ENCODE results near the gene DPP6. TPM values are rescaled to one million over a fixed set of nuclear protein-coding genes. Genes with fewer than 3 reads are reported as not detected.

DPP6 gene
- total and polyA plus RNA-seq, 8 donors, result 0.29 to 1.2 (median 0.57) TPM

DNA sequence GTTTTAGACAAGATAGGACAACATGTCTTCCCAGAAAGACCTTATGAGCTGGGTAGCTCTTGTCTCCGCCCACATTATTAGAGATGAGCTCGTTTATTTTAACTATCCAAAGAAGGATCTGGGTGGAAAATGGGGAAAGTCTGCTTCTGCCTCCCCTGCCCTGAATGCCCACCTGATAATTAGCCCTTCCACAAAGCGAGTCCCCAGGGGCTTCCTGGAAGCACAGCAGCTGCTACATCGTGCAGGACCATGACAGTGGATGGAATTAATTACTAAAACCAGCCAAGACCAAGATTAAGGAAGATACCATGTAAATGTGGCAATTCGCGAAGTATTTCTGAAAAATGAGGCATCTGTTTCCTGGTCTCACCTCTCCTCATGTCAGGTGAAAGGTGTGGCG lies 576.4 kb downstream of the DPP6 start:
- Histone ChIP-seq H3K27me3 (no peaks in the 10 kb centered on the region), H3K4me1 (no peaks in the 10 kb centered on the region), H3K4me3 (no peak overlapping the region), H3K27ac (no peak overlapping the region), H3K36me3 (no peaks in the 10 kb centered on the region), H3K9me3 (no peaks in the 10 kb centered on the region)
- intact Hi-C loops (cut with DNase I), result no loop called here
- ATAC-seq (no peak), DNase-seq (no peak)
- TF ChIP-seq CTCF (IDR thresholded peaks at IDR 0.05), result no peak

DNA sequence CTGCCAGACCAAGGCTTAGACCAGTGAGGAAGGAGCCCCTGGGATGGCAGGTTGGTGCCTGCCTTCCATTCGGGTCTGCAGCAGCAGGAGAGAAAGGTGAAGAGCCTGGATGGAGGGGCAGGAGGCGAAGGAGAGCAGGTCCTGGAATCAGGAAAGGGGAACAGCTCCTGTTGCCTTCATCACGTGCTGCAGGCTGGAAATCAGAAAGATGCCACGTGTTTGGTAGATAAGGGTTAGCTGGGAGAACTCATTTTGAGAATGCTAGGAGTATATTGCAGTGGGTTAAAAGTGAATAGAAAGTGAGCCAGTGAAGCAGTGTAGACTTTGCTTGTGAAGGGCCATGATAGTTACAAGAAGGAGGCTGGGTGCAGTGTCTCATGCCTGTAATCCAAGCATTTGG lies 579.0 kb downstream of the DPP6 start:
- TF ChIP-seq CTCF (IDR thresholded peaks at IDR 0.05), result no peak
- Histone ChIP-seq H3K27ac (no peak overlapping the region), H3K4me1 (no peaks in the 10 kb centered on the region), H3K4me3 (no peak overlapping the region), H3K27me3 (no peaks in the 10 kb centered on the region), H3K9me3 (peaks cover 0 to 15% of the 10 kb centered on the region in 2 donors), H3K36me3 (no peaks in the 10 kb centered on the region)
- ATAC-seq, result no peak
- intact Hi-C loops (cut with DNase I), result no loop called here
- DNase-seq, result no peak

DNA sequence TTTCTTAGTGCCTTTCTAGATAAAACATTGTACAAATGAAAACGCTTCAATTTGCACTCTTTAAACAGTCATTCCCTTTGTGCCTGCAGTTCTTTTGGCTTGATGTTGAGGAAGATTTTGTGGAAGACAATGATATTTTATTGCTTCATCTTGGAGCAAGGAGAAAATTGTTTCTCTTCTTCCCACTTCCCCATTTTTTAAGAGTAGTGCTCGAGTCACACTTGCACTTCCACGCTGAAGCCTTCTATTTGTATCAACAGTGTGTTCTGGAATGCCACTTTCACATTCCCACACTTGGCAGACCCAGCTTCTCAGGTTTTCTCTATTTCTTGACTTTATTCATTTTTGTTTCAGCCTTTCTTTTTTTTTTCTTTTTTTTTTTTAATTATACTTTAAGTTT lies 581.4 kb downstream of the DPP6 start:
- intact Hi-C loops (cut with DNase I), result no loop called here
- DNase-seq, result no peak
- no peaks in the 10 kb centered on the region for H3K4me1 ChIP-seq
- H3K36me3 ChIP-seq, result no peaks in the 10 kb centered on the region
- H3K9me3 ChIP-seq, result peaks cover 0 to 27% of the 10 kb centered on the region in 2 donors
- TF ChIP-seq CTCF (IDR thresholded peaks at IDR 0.05), result no peak
- H3K27ac ChIP-seq, result no peak overlapping the region
- no peak overlapping the region for H3K4me3 ChIP-seq
- ATAC-seq, result no peak
- H3K27me3 ChIP-seq, result no peaks in the 10 kb centered on the region

- no peak for TF ChIP-seq CTCF (IDR thresholded peaks at IDR 0.05)
- DNase-seq, result no peak
Measured at GRCh38 chr7:154638286-154638685, 586.1 kb downstream of the DPP6 start.

GRCh38 chr7:154640266-154640865 lies 588.2 kb downstream of the DPP6 start:
- DNase-seq (peak in 1 of 4 donors; percentile 6), ATAC-seq (no peak)
- Histone ChIP-seq H3K9me3 (peaks cover 0 to 19% of the 10 kb centered on the region in 2 donors), H3K36me3 (no peaks in the 10 kb centered on the region), H3K4me1 (no peaks in the 10 kb centered on the region), H3K27me3 (no peaks in the 10 kb centered on the region), H3K27ac (no peak overlapping the region), H3K4me3 (no peak overlapping the region)
- intact Hi-C loops (cut with DNase I), result no loop called here
- no peak for TF ChIP-seq CTCF (IDR thresholded peaks at IDR 0.05)

More at GRCh38 chr7:154638286-154638685, 586.1 kb downstream of the DPP6 start:
- H3K4me1 ChIP-seq, result no peaks in the 10 kb centered on the region
- no peak overlapping the region for H3K27ac ChIP-seq
- no peaks in the 10 kb centered on the region for H3K36me3 ChIP-seq
- H3K27me3 ChIP-seq, result no peaks in the 10 kb centered on the region
- no peak for ATAC-seq
- intact Hi-C loops (cut with DNase I), result no loop called here
- H3K4me3 ChIP-seq, result no peak overlapping the region
- H3K9me3 ChIP-seq, result peaks cover 0 to 27% of the 10 kb centered on the region in 2 donors

All from left lung (tissue), 10 donors.